GM10847 (cell line): Measurements from ENCODE around the gene PDLIM5.

Experiments
- POLR2A ChIP-seq: IDR thresholded peaks from 2 replicates; pipeline ENCODE4 v1.6.1; 2011; ENCODE audit not compliant: insufficient read length; ENCODE audit errors: extremely low read depth

PDLIM5 gene

GRCh38 chr4:94470132-94470531 is 18.4 kb downstream of the PDLIM5 start:
- no peak for TF ChIP-seq POLR2A

GRCh38 chr4:94472056-94472826 is 20.5 kb downstream of the PDLIM5 start:
- TF ChIP-seq POLR2A: no peak

- TF ChIP-seq POLR2A: no peak
Observed at GRCh38 chr4:94475050-94475449, 23.3 kb downstream of the PDLIM5 start.

DNA sequence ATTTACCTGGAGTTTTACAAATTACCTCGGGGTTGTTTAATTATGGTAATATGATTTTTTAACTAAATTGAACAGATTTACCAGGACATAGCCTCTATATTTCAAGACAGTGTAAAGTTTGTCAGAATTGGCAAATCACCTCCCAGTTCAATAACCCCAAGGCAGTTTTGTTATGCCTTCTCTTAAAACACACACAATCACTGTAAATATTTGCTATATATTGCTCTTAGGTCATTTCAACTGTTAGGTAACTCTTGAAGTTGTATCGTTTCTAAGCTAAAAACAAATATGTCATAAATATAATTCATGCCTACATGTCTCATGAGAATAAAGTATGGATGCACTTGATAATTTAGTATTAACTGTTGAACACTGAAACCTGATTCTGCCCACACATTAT is 24.1 kb downstream of the PDLIM5 start:
- TF ChIP-seq POLR2A: no peak

DNA sequence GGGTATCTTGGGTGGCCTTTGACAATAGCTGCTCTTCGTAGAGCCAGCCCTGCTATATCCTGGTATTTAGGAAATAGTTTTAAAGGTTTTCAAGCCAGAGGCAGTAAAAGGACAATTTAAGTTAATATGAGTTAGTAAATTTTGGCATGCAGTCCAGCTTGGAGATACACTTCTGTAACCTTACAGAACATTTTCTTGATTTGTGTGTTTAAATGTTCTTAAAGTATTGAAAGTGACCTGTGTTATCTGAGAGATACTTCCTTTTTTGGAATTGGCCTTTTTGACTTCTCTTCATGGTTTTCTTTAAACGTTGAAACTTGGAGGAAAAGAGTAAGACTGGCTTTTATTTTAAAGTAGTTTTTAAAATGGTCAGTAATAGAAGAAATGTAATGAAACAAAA is 25.5 kb downstream of the PDLIM5 start:
- no peak for TF ChIP-seq POLR2A

- no peak for TF ChIP-seq POLR2A
Observed at GRCh38 chr4:94479358-94480141, 27.8 kb downstream of the PDLIM5 start.

DNA sequence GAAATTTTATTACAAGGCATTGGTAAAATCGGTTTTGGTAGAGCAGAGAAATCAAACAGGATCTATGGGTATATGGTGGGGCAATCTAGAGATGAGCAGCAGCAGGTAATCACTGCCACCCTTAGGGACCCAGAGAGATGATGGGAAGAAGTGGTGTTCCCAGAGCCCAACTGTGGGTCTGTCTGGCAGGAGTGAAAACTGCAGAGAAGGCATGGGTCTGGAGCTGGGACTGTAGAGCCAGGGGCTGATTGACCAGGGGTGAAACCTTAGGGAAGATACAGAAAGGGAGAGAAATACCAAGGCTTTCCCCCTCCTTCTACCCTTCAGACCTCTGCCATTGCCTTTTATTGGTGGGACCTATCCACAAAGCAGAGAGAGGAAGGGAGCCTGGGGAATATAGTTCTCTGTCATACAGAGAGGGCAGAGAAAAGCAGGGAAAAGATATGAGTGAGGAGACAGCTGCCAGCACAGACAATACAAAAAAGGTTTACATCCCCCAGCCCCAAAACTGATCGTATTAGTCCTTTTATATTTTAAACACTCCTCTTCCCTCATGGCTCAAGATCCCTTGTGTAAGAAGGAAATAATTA is 28.7 kb downstream of the PDLIM5 start:
- no peak for TF ChIP-seq POLR2A

DNA sequence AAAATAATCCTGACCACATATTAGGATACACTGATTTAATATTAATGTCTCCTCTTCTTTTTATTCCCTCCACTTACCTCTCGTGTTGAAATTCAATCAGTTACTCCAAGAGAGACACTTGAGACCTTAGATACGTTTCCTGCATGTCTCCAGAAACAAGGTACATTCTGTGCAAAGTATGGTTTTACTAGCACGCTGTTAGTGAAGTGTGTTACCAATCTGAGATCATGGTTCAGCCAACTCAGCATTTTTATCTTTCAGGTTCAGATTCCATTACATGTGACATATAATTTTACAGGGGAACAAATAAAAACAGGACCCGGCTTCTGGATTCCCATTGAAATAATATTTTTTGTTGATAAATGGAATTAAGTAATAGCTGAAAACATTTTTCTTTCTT is 32.2 kb downstream of the PDLIM5 start:
- no peak for TF ChIP-seq POLR2A

- TF ChIP-seq POLR2A: no peak
Observed at GRCh38 chr4:94484818-94485217, 33.1 kb downstream of the PDLIM5 start.

DNA sequence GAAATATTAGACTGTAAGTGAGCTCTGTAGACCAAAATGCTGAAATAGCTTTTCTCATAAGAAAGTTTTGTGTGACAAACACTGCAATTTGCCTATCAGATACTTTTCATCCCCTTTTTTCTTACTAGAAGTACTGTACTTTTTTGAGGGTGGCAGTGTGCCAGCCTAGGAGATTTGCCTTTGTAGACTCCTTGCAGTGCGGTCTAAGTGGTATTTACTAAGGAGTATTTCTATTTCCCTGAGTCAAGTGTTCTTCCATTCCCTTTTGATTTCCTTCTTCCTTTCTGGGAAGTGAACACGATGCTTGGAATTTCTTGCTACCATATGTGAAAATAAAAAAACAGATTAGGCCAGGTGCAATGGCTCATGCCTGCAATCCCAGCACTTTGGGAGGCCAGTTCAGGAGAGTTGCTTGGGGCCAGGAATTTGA is 34.6 kb downstream of the PDLIM5 start:
- no peak for TF ChIP-seq POLR2A

DNA sequence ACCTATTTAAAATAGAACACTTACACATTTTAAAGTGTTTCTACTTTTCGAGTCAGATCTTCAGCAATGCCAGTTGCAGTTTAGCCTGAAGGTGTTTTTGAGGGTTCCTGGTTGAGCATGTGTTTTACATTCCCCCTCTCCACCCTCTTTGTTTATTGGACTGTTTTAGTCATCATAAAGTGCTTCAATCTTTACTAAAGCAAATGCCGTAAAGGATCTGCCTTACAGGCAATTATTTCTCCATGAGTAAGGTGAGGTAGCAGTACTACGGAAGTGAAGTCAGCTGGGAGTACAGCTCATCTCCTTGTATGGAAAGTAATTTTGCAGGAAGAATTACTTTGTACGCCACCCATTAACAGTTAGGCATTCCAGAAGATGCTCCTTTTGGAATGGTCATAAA is 36.9 kb downstream of the PDLIM5 start:
- TF ChIP-seq POLR2A: no peak

- TF ChIP-seq POLR2A: no peak
Observed at GRCh38 chr4:94489098-94489497, 37.4 kb downstream of the PDLIM5 start.

GRCh38 chr4:94490437-94490836 is 38.7 kb downstream of the PDLIM5 start:
- TF ChIP-seq POLR2A: no peak

DNA sequence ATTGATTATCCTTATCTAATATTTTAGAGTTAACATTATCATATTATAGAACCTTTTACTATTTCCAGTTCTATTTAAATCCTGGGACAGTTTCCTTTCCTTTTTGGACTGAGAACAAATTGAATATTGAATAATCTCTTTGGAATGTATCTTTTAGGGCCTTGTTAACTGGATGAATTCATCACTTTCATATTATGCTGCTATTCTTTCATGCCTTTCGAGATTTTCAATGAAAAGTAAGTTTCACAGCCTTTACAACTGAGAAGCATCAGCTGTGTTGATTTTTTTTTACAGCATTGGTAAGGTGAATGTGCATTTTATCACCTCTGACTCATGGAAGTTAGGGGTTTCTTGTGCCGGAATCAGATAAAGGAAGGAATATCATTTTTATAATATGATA is 39.6 kb downstream of the PDLIM5 start:
- TF ChIP-seq POLR2A: no peak

DNA sequence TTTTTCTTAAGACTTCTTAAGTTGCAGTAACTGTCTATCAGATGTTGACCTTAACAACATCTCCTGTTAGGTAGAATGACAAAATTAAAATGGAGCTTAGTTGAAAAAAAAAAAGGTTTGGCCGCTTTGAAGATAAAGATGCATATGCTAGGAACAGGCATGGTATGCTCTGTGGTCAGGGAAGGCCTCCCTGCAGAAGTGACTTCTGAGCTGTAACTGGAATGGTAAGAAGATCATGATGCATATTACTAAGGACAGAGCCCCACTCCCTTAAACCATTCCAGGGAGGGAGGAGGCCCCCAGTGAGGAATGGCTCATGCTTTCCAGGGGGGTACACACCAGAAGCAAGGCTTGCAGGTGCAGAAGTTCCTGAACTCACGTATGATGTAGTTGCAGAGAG is 43.7 kb downstream of the PDLIM5 start:
- no peak for TF ChIP-seq POLR2A

DNA sequence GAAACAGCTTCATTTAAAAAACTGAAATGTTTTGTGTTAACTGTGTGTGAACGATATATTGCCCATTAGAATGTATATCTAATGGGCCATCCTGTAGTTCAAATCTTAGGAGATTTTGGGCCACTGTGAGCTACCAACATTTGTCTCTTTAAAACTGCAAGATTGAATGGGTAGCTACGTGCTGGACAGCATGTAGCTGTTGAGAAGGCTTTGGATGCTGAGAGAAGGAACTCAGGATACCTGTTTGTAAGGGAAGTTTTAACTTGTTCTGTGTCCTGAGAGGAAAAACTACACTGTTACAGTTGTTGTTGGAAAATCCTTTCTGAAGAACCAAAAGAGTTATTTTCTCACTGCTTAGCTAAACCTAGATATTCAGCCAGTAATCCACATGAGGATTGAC is 45.9 kb downstream of the PDLIM5 start:
- no peak for TF ChIP-seq POLR2A

- TF ChIP-seq POLR2A: no peak
Observed at GRCh38 chr4:94498502-94498901, 46.8 kb downstream of the PDLIM5 start.

DNA sequence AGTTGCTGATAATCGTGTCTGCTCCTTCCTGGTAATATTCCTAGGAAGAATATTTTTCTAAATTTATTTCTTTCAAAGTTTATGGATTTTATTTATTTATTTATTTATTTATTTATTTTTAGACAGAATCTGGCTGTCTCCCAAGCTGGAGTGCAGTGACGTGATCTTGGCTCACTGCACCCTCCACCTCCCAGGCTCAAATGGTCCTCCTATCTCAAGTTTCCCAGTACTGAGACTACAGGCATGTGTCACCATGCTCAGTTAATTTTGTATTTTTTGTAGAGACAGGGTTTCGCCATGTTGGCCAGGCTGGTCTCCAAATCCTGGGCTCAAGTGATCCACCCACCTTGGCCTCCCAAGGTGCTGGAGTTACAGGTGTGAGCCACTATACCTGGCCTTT is 48.9 kb downstream of the PDLIM5 start:
- TF ChIP-seq POLR2A: no peak
